ENCODE measurements around the gene IYD. TPM values are rescaled to one million over a fixed set of nuclear protein-coding genes. Genes with fewer than 3 reads are reported as not detected.
A peak's percentile ranks its signal among the peaks of the same experiment; 100 is the strongest.

The IYD gene
- total and polyA plus RNA-seq, 7 experiments from 2014 or later, result not detected

DNA sequence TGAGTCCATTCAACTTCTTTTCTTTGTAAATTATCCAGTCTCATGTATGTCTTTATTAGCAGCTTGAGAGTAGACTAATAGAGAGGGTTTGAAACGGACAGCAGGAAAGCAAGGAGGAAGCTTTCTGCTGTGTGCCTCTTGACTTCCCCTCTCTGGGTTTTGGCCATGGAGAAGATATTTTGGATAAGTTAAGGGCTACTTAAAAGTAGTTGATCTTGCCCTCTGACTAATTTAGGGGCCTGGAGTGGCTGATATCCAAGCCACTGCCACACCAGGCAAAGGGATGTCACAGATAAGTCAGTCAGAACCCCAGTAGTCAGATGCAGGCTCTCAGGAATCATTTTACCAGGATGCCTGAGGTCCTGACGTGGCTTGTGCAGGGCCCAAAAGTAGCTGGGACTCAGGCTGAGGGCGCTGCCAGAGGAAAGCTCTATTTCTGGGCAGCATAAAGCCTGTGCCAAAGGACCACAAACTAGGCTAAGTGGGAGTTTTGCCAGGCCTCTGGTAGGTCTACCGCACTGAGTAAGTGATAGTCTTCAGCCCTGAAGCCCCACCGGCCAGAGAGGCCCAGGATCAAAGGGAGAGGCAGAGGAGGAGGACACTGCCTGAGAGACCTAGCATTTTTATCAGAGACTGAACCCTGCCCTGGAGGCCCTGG is 41.6 kb upstream of the IYD start:
- DNase-seq (no peak), ATAC-seq (no peak)
- Mint-ChIP-seq H3K36me3 (peaks cover 0 to 1% (median 0%) of the 10 kb centered on the region in 5 donors), H3K4me3 (no peak overlapping the region), H3K9me3 (peaks cover 0 to 6% (median 0%) of the 10 kb centered on the region in 11 donors), H3K27ac (no peak overlapping the region), H3K27me3 (peaks cover 0 to 11% (median 7%) of the 10 kb centered on the region in 5 donors), H3K4me1 (peaks cover 0 to 2% (median 0%) of the 10 kb centered on the region in 7 donors)
- Histone ChIP-seq H3K27ac (ENCODE audit: low read depth, low read length) (no peak overlapping the region), H3K9me3 (ENCODE audit: control insufficient read depth in 2 of 3, low read length in 3 of 3) (no peaks in the 10 kb centered on the region), H3K4me3 (ENCODE audit: low read length) (no peak overlapping the region), H3K4me1 (ENCODE audit: control insufficient read depth in 2 of 2, insufficient read depth in 2 of 2, low read length in 2 of 2) (no peaks in the 10 kb centered on the region), H3K27me3 (ENCODE audit: control insufficient read depth in 2 of 2, insufficient read depth in 2 of 2, low read length in 2 of 2) (no peaks in the 10 kb centered on the region), H3K36me3 (ENCODE audit: control insufficient read depth in 2 of 3, insufficient read depth in 3 of 3, low read length in 3 of 3) (no peaks in the 10 kb centered on the region)
- intact Hi-C loops (cut with micrococcal nuclease), result no loop called here
- CTCF ChIA-PET, result no interaction called here
- POLR2A ChIA-PET, result no interaction called here

DNA sequence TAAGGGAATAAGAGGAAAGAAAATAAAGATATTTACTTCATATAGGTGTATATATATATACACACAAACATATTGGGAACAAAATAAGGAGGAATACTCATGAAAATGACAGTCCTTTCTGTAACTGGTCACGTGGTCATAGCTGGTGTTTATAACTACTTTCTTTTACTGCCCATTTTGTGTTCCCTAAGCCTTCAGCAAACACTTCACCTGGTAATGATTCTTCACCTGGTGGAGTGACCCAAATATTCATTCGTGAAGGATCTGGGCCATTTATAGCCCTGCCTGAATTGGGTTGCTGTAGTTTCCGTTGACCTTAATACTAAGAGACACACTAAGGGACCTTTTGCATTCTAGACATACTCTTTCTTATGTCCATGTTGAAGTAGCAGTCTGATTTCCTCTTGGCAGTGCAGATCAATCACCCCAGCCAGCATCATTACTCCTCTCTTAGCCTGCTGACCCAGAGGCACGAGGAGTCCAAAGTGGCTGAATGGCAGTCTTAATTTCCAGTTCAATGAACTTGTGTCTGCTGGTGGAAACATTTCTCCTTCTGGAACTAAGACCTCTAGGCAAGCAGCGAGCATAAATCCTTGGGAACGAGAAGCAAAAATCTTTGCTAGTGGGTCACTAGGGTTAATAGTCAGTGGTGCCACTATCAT is 39.9 kb upstream of the IYD start:
- Mint-ChIP-seq H3K4me1 (peaks cover 0 to 2% (median 0%) of the 10 kb centered on the region in 7 donors), H3K4me3 (no peak overlapping the region), H3K27ac (no peak overlapping the region), H3K27me3 (peaks cover 0 to 16% (median 6%) of the 10 kb centered on the region in 5 donors), H3K9me3 (peaks cover 0 to 6% (median 1%) of the 10 kb centered on the region in 11 donors), H3K36me3 (peaks cover 0 to 1% (median 0%) of the 10 kb centered on the region in 5 donors)
- Histone ChIP-seq H3K27me3 (ENCODE audit: control insufficient read depth in 2 of 2, insufficient read depth in 2 of 2, low read length in 2 of 2) (no peaks in the 10 kb centered on the region), H3K9me3 (ENCODE audit: control insufficient read depth in 2 of 3, low read length in 3 of 3) (no peaks in the 10 kb centered on the region), H3K4me1 (ENCODE audit: control insufficient read depth in 2 of 2, insufficient read depth in 2 of 2, low read length in 2 of 2) (no peaks in the 10 kb centered on the region), H3K4me3 (ENCODE audit: low read length) (no peak overlapping the region), H3K36me3 (ENCODE audit: control insufficient read depth in 2 of 3, insufficient read depth in 3 of 3, low read length in 3 of 3) (no peaks in the 10 kb centered on the region), H3K27ac (ENCODE audit: low read depth, low read length) (no peak overlapping the region)
- ATAC-seq (no peak), DNase-seq (no peak)
- CTCF ChIA-PET, result no interaction called here
- intact Hi-C loops (cut with micrococcal nuclease), result no loop called here
- POLR2A ChIA-PET, result no interaction called here

GRCh38 chr6:150331344-150331743 is 37.5 kb upstream of the IYD start:
- H3K4me1 ChIP-seq (ENCODE audit: control insufficient read depth in 2 of 2, insufficient read depth in 2 of 2, low read length in 2 of 2), result no peaks in the 10 kb centered on the region
- no peaks in the 10 kb centered on the region for H3K36me3 ChIP-seq (ENCODE audit: control insufficient read depth in 2 of 3, insufficient read depth in 3 of 3, low read length in 3 of 3)
- H3K27me3 ChIP-seq (ENCODE audit: control insufficient read depth in 2 of 2, insufficient read depth in 2 of 2, low read length in 2 of 2), result no peaks in the 10 kb centered on the region
- Mint-ChIP-seq H3K27me3 (peaks cover 0 to 19% (median 11%) of the 10 kb centered on the region in 5 donors), H3K36me3 (no peaks in the 10 kb centered on the region), H3K4me3 (no peak overlapping the region), H3K27ac (no peak overlapping the region), H3K4me1 (no peaks in the 10 kb centered on the region), H3K9me3 (peaks cover 0 to 6% (median 0%) of the 10 kb centered on the region in 11 donors)
- ChIA-PET POLR2A (no interaction called here), CTCF (no interaction called here)
- H3K4me3 ChIP-seq (ENCODE audit: low read length), result no peak overlapping the region
- no peak overlapping the region for H3K27ac ChIP-seq (ENCODE audit: low read depth, low read length)
- no peaks in the 10 kb centered on the region for H3K9me3 ChIP-seq (ENCODE audit: control insufficient read depth in 2 of 3, low read length in 3 of 3)
- DNase-seq, result no peak
- ATAC-seq, result no peak
- intact Hi-C loops (cut with micrococcal nuclease), result loop anchor here in 1 of 2 donors (10.0 kb wide), 1 partner anchor 397 kb away; no protein-coding TSS in a partner anchor

GRCh38 chr6:150332939-150333584 is 35.8 kb upstream of the IYD start:
- POLR2A ChIA-PET, result no interaction called here
- no peak for DNase-seq
- H3K27ac Mint-ChIP-seq, result no peak overlapping the region
- H3K4me1 Mint-ChIP-seq, result no peaks in the 10 kb centered on the region
- Histone ChIP-seq H3K9me3 (ENCODE audit: control insufficient read depth in 2 of 3, low read length in 3 of 3) (no peaks in the 10 kb centered on the region), H3K4me3 (ENCODE audit: low read length) (no peak overlapping the region), H3K4me1 (ENCODE audit: control insufficient read depth in 2 of 2, insufficient read depth in 2 of 2, low read length in 2 of 2) (no peaks in the 10 kb centered on the region), H3K27ac (ENCODE audit: low read depth, low read length) (no peak overlapping the region), H3K36me3 (ENCODE audit: control insufficient read depth in 2 of 3, insufficient read depth in 3 of 3, low read length in 3 of 3) (no peaks in the 10 kb centered on the region), H3K27me3 (ENCODE audit: control insufficient read depth in 2 of 2, insufficient read depth in 2 of 2, low read length in 2 of 2) (no peaks in the 10 kb centered on the region)
- H3K27me3 Mint-ChIP-seq, result peaks cover 0 to 23% (median 11%) of the 10 kb centered on the region in 5 donors
- H3K36me3 Mint-ChIP-seq, result no peaks in the 10 kb centered on the region
- CTCF ChIA-PET, result no interaction called here
- no peak overlapping the region for H3K4me3 Mint-ChIP-seq
- ATAC-seq, result no peak
- peaks cover 0 to 6% (median 0%) of the 10 kb centered on the region in 11 donors for H3K9me3 Mint-ChIP-seq
- intact Hi-C loops (cut with micrococcal nuclease), result loop anchor here in 1 of 2 donors (10.0 kb wide), 1 partner anchor 398 kb away; no protein-coding TSS in a partner anchor

- Histone ChIP-seq H3K4me3 (ENCODE audit: low read length) (no peak overlapping the region), H3K4me1 (ENCODE audit: control insufficient read depth in 2 of 2, insufficient read depth in 2 of 2, low read length in 2 of 2) (no peaks in the 10 kb centered on the region), H3K27me3 (ENCODE audit: control insufficient read depth in 2 of 2, insufficient read depth in 2 of 2, low read length in 2 of 2) (no peaks in the 10 kb centered on the region), H3K9me3 (ENCODE audit: control insufficient read depth in 2 of 3, low read length in 3 of 3) (no peaks in the 10 kb centered on the region), H3K27ac (ENCODE audit: low read depth, low read length) (no peak overlapping the region), H3K36me3 (ENCODE audit: control insufficient read depth in 2 of 3, insufficient read depth in 3 of 3, low read length in 3 of 3) (no peaks in the 10 kb centered on the region)
- Mint-ChIP-seq H3K36me3 (no peaks in the 10 kb centered on the region), H3K9me3 (peaks cover 0 to 6% (median 0%) of the 10 kb centered on the region in 11 donors), H3K27me3 (peaks cover 0 to 23% (median 11%) of the 10 kb centered on the region in 5 donors), H3K27ac (no peak overlapping the region), H3K4me1 (no peaks in the 10 kb centered on the region), H3K4me3 (no peak overlapping the region)
- no peak for DNase-seq
- intact Hi-C loops (cut with micrococcal nuclease), result loop anchor here in 1 of 2 donors (10.0 kb wide), 1 partner anchor 399 kb away; no protein-coding TSS in a partner anchor
- ATAC-seq, result no peak
- ChIA-PET POLR2A (no interaction called here), CTCF (no interaction called here)
Observed at GRCh38 chr6:150333585-150333941, 35.2 kb upstream of the IYD start.

- ChIA-PET POLR2A (no interaction called here), CTCF (no interaction called here)
- peak in 1 of 9 donors; percentile 11 for DNase-seq
- no peaks in the 10 kb centered on the region for H3K4me1 ChIP-seq (ENCODE audit: control insufficient read depth in 2 of 2, insufficient read depth in 2 of 2, low read length in 2 of 2)
- H3K27me3 ChIP-seq (ENCODE audit: control insufficient read depth in 2 of 2, insufficient read depth in 2 of 2, low read length in 2 of 2), result no peaks in the 10 kb centered on the region
- no peaks in the 10 kb centered on the region for H3K36me3 ChIP-seq (ENCODE audit: control insufficient read depth in 2 of 3, insufficient read depth in 3 of 3, low read length in 3 of 3)
- H3K9me3 ChIP-seq (ENCODE audit: control insufficient read depth in 2 of 3, low read length in 3 of 3), result no peaks in the 10 kb centered on the region
- Mint-ChIP-seq H3K27me3 (peaks cover 0 to 22% (median 7%) of the 10 kb centered on the region in 5 donors), H3K36me3 (no peaks in the 10 kb centered on the region), H3K27ac (no peak overlapping the region), H3K9me3 (peaks cover 0 to 6% (median 0%) of the 10 kb centered on the region in 11 donors), H3K4me1 (no peaks in the 10 kb centered on the region), H3K4me3 (no peak overlapping the region)
- intact Hi-C loops (cut with micrococcal nuclease), result loop anchor here in 1 of 2 donors (1.0 to 10.0 kb wide), 2 partner anchors 255 to 400 kb away; no protein-coding TSS in a partner anchor
- H3K4me3 ChIP-seq (ENCODE audit: low read length), result no peak overlapping the region
- H3K27ac ChIP-seq (ENCODE audit: low read depth, low read length), result no peak overlapping the region
- ATAC-seq, result no peak
Observed at GRCh38 chr6:150334790-150335783, 33.7 kb upstream of the IYD start.
